GM19463 (cell line): ENCODE measurements around the gene MMP24OS.
"Not testable (repeated sequence)": the region's sequence is repeated elsewhere in the genome, so short reads cannot be mapped to it uniquely, and the experiment has no call there.

ENCODE experiments used
- ATAC-seq: cut with Tn5 transposase; IDR thresholded peaks from one replicate; pipeline ENCODE4 v1.9.1; 2021; ENCODE audit warnings: mild to moderate bottlenecking, moderate library complexity; ENCODE audit not compliant: unreplicated experiment

MMP24OS gene

DNA sequence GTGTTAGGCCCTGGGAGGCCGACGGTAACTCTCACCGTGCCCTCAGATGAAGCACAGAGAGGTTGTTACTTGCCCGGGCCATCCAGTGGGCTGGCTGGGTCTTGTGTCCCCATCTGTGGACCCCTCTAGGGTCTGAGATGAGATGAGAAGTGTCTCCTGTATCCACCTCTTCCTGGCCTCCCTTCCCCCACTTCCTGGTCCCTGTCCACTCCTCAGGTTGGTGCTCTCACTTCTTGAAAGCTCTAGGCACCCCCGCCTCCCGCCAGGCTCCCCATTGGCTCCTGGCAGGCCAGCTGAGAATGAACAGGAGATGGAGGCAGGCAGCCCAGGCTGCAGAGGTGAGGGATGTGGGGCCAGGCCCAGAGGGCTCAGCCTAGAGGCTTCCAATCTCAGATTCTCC, 1.5 kb downstream of the MMP24OS start:
- no peak for ATAC-seq

DNA sequence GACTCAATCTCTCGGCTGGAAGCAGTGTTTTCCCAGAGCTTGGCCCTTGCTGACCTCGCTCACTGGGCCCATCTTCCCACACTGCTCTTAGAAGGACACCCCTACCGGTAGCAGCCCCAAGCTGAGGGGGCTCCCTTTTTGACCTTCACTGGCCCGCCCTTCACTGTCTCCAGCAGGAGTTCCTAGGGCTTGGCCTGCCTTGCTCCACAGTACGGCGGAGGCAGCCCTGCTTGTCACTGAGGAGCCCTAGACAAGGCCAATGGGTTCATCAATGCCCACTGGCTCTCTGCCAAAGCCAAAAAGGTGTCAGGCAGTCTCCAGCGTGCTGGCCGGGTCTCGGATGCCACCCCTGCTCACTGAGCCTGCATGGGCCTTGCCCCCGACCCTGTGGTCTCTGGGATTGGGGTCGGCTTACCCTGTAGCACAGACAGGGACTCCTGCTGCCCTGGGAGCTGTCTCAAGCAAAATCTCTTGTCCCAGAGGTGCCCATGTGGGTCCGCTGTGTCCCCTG, 2.1 kb downstream of the MMP24OS start:
- no peak for ATAC-seq

- no peak for ATAC-seq
These were observed 3.5 kb downstream of the MMP24OS start for GRCh38 chr20:35274172-35275092.

- ATAC-seq: no peak
These were observed 4.3 kb downstream of the MMP24OS start for GRCh38 chr20:35273449-35274171.

DNA sequence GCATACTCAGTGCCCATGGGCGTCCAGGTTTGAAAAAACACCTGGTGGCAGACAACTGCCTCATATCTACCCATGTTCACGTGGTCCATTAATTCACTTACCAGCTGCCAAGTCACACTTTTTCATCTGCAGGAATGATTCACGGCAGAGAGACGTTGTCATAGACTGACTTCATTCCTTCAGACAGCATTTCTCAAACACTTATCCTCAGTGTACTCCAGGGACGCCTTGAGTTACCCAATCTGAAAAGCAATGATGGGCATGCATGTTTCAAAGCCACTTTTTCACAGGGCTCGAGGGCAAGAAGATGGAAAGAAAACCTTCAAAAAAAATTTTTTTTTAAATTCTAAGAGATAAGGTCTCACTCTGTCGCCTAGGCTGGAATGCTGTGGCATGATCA, 6.0 kb downstream of the MMP24OS start:
- no peak for ATAC-seq

DNA sequence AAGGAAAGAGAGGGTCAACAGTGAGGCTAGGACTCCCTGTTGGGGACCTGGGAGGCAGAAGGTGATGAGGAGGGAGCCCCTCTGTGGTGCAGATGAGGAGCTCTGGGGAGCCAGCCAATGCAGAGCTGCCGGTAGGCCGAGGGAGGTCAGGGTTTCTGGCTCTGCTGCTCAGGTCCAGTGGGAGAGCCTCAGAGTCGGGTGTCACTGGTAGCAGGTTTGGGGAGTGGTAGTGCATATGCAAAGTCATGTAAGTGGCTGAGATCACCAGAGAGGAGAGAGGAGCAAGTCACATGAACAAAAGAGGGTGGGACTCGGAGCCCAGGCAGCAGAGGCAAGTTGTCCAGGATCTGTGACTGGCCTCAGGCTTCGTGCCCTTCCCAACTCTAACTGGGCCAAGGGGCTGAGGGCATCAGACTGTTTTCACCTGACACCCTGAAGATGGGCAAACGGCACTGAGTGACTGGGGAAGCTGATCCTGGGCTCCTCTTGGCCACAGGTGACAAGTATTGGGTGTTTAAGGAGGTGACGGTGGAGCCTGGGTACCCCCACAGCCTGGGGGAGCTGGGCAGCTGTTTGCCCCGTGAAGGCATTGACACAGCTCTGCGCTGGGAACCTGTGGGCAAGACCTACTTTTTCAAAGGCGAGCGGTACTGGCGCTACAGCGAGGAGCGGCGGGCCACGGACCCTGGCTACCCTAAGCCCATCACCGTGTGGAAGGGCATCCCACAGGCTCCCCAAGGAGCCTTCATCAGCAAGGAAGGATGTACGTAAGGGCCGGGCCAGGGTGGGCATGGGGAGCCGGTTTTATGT, 6.6 kb downstream of the MMP24OS start:
- no peak for ATAC-seq

GRCh38 chr20:35270021-35270902, 7.7 kb downstream of the MMP24OS start:
- no peak for ATAC-seq

- no peak for ATAC-seq
These were observed 8.7 kb downstream of the MMP24OS start for GRCh38 chr20:35269055-35269781.

- no peak for ATAC-seq
These were observed 10.8 kb downstream of the MMP24OS start for GRCh38 chr20:35267092-35267491.

- ATAC-seq: no peak
These were observed 13.2 kb downstream of the MMP24OS start for GRCh38 chr20:35264755-35265154.

DNA sequence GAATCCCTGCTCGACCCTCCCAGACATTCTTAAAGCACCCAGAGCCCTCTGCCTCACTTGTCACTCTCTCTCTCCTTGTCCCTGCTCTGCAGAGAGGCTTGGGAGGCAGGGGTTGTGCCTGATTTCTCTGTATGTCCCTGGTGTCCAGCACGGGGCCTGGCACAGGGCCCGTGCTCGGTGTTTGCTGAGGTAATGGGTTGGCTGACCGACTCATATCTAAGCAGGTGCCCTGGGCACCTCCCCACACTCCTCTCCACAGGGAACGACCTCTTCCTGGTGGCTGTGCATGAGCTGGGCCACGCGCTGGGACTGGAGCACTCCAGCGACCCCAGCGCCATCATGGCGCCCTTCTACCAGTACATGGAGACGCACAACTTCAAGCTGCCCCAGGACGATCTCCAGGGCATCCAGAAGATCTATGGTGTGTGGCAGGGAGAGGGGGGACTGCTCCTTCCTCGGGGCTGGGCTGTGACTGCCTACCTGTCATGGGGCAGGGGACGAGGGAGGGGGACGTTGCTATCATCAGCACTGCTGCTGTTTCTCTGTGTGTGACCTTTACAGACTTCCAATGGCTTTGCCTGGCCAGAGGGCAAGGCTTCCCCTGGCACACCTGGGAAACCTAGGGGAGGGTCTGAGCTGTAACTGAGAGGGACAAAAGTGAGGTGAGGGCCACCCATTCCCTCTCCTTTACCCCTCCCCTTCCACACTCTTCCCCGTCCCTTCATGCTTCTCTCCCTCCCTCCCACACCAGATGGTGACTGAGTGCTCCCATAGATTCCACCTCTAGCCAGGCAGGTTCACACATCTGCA, 14.2 kb downstream of the MMP24OS start:
- ATAC-seq: no peak

DNA sequence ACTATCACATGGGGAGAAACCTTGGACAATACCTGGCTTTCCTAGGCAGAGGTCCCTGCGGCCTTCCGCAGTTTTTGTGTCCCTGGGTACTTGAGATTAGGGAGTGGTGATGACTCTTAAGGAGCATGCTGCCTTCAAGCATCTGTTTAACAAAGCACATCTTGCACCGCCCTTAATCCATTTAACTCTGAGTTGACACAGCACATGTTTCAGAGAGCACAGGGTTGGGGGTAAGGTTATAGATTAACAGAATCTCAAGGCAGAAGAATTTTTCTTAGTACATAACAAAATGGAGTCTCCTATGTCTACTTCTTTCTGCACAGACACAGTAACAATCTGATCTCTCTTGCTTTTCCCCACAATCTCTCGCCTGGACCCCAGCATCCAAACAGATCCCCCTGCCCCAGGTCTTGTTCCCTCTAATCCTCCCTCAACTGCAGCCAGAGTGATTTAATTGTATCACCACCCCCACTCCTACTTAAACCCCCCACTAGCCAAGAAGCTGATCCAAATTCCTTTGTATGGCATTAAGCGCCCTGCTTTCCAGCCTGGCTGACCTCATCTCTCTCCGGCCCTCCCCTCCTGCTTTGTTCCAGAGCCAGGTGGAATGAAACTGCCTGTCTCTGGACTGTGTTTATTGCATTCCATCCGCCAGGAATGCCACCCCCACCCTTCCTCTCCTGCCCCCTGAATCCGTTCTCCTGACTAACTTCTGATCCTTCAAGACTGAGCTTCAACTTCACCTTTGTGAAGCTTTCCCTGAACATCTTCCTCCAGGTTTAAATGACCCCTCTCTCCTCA, 15.0 kb downstream of the MMP24OS start:
- ATAC-seq: not testable (repeated sequence)

GRCh38 chr20:35262321-35262720, 15.6 kb downstream of the MMP24OS start:
- ATAC-seq: not testable (repeated sequence)

DNA sequence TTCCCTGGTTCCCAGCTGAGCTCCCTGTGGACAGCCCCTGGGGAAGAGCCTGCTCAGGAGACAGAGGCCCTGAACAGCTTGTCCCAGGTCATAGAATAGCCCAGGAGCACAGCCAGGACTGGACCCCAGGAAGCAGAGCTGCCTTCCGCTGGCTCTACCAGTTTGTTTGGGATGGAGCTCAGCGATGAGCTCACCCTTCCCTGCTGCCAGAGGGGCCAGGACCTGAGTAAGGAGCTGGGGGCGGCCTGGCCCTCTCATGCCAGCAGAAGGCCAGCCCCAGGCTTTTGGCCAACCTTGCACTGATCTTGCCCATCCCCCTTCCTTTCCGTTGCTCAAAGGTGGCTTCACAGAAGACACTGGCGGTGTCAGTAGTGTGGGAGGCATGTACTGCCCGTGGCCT, 17.5 kb downstream of the MMP24OS start:
- ATAC-seq: no peak

DNA sequence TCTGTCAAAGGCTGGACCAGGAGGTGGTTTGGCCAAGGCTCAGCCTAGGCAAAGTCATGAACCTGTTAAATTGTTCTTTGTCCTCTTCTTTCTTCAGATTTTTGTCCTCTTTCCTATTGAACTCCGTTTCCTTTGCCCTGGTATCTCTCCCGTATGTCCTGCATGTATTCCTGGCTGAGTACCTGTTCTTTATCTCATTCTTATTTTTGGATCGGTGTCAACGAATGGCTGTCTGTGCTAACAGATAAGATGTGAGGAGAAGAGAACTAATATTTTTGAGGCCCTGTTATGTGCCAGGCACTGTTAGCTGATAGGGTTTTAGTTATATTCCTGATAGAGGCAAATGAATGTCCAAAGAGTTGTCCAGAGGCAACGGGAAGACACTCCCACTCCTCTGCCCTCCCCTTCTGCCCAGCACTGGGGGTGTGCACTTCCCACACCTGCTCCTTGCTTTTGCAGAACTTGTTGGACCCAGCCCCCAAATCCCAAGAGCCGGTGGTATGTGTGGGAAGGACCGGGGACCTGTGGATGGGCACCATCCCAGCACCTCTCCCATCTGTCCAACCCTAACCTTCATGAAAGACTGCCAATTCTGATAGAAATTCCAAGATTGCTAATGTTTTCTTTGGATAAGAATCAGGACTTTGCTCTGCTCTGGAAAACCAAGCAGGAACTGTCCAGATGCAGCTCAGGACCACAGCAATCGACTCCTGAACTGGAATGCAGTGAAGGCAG, 20.6 kb downstream of the MMP24OS start:
- no peak for ATAC-seq

DNA sequence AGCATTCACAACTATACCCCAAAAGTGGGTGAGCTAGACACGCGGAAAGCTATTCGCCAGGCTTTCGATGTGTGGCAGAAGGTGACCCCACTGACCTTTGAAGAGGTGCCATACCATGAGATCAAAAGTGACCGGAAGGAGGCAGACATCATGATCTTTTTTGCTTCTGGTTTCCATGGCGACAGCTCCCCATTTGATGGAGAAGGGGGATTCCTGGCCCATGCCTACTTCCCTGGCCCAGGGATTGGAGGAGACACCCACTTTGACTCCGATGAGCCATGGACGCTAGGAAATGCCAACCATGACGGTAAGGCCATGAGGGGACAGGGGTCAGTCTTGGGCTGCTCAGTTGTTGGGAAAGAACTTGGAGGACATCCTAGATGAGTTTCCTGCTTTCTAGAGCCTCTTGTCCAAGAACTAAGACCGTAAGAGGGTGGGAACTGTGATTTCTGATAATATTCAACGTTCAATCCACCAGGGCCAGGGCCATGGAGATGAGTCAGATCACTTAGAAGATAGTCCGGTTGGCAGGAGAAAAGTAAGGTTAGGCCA, 23.4 kb downstream of the MMP24OS start:
- no peak for ATAC-seq

DNA sequence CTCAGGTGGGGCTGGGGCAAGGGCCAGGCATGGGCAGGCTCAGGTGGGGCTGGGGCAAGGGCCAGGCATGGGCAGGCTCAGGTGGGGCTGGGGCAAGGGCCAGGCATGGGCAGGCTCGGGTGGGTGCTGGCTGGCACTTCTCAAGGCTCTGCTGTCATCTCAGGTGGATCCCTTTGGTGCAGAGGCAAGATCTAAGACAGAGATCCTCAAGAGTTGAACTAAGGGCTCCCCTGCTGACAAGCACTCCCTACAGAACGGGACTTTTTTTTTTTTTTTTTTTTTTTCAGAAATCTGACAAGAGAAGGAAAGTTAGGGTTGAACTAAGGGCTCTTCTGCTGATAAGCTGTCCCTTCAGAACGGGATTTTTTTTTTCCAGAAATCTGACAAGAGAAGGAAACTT, 24.9 kb downstream of the MMP24OS start:
- ATAC-seq: no peak
